ENCODE measurements around the gene MPPED1. TPM values are rescaled to one million over a fixed set of nuclear protein-coding genes. Genes with fewer than 3 reads are reported as not detected.

Gene MPPED1
- total RNA-seq, 1 donor from 2014 or later: not detected

DNA sequence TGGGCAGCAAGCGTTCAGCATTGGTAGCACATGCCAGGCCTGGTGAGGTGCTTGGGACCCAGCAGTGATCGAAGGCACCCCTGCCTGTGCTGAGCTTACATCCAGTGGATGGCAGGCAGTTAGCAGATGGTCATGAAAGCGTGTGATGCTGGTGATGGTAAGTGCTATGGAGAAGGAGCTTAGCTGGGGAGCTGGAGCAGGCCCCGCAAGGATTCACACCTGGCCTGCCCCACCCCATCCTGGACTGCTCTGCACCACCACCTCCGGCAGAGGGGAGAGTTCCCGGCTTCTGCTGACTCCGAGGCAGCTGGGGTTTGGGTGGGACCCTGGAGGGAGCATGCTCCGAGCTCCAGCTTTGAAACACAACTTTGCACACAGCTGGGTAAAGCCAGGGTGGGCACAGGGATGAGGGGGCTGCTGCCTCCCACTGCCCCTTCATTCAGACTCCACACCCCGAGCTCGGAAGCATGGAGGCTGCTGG lies 16.2 kb downstream of the MPPED1 start:
- TF ChIP-seq, protein P1, sequence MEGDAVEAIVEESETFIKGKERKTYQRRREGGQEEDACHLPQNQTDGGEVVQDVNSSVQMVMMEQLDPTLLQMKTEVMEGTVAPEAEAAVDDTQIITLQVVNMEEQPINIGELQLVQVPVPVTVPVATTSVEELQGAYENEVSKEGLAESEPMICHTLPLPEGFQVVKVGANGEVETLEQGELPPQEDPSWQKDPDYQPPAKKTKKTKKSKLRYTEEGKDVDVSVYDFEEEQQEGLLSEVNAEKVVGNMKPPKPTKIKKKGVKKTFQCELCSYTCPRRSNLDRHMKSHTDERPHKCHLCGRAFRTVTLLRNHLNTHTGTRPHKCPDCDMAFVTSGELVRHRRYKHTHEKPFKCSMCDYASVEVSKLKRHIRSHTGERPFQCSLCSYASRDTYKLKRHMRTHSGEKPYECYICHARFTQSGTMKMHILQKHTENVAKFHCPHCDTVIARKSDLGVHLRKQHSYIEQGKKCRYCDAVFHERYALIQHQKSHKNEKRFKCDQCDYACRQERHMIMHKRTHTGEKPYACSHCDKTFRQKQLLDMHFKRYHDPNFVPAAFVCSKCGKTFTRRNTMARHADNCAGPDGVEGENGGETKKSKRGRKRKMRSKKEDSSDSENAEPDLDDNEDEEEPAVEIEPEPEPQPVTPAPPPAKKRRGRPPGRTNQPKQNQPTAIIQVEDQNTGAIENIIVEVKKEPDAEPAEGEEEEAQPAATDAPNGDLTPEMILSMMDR (IDR thresholded peaks at IDR 0.05; ENCODE audit: insufficient read depth, low read depth, low read length): no peak
- TF ChIP-seq EZH2 (IDR thresholded peaks at IDR 0.05; ENCODE audit: insufficient read depth, low read length): no peak
- H3K4me1 ChIP-seq (ENCODE audit: insufficient read depth, low read length): no peaks in the 10 kb centered on the region
- H3K79me2 ChIP-seq (ENCODE audit: insufficient read depth, low read length): no peaks in the 10 kb centered on the region
- no peaks in the 10 kb centered on the region for H3K27me3 ChIP-seq (ENCODE audit: insufficient read depth, low read length)
- H4K20me1 ChIP-seq (ENCODE audit: insufficient read depth, low read length): no peaks in the 10 kb centered on the region
- Mint-ChIP-seq H3K27me3 (ENCODE audit: low read depth, unreplicated experiment) (peaks cover 62% of the 10 kb centered on the region), H3K27ac (ENCODE audit: unreplicated experiment) (no peak overlapping the region), H3K9me3 (ENCODE audit: unreplicated experiment) (no peaks in the 10 kb centered on the region), H3K4me1 (ENCODE audit: low read depth, unreplicated experiment) (no peaks in the 10 kb centered on the region), H3K4me3 (ENCODE audit: unreplicated experiment) (no peak overlapping the region), H3K36me3 (ENCODE audit: low read depth, unreplicated experiment) (peaks cover 2% of the 10 kb centered on the region)
- FAIRE-seq (no peak), DNase-seq (ENCODE audit: low read depth) (no peak)
- H3K27ac ChIP-seq (ENCODE audit: low read depth, low read length): no peak overlapping the region
- no peaks in the 10 kb centered on the region for H3K9me3 ChIP-seq (ENCODE audit: insufficient read depth, low read depth, low read length)
- no peak overlapping the region for H3K4me2 ChIP-seq (ENCODE audit: low read length)
- H3K4me3 ChIP-seq (ENCODE audit: insufficient read depth, low read depth, low read length): no peak overlapping the region
- no peaks in the 10 kb centered on the region for H3K36me3 ChIP-seq (ENCODE audit: insufficient read depth, low read length)
- no peak overlapping the region for H2AFZ ChIP-seq (ENCODE audit: low read depth, low read length)
- H3K9ac ChIP-seq (ENCODE audit: low read length): no peak overlapping the region

DNA sequence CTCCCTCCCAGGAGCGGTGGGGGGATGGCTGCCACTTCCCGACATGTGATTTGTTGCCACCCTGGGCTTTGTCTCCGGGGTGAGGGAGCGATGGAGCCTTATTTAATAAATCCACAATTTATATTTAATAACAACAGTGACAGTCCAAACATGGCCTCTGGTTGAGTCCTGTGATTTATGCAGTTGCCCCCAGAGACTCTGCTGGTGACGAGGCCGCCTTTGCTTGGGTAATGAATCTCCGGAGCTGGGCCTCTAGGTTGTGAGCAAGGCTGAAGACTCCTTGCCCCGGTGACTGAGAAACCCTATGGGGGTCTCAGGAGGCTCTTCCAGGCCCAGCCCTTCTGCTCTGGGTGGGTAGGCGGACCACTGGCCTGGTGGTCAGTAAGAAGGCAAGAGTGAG lies 16.7 kb downstream of the MPPED1 start:
- Histone ChIP-seq H3K4me3 (ENCODE audit: insufficient read depth, low read depth, low read length) (no peak overlapping the region), H3K4me1 (ENCODE audit: insufficient read depth, low read length) (no peaks in the 10 kb centered on the region), H3K79me2 (ENCODE audit: insufficient read depth, low read length) (no peaks in the 10 kb centered on the region), H3K4me2 (ENCODE audit: low read length) (no peak overlapping the region), H2AFZ (ENCODE audit: low read depth, low read length) (no peak overlapping the region), H3K27ac (ENCODE audit: low read depth, low read length) (no peak overlapping the region), H3K9ac (ENCODE audit: low read length) (no peak overlapping the region), H3K9me3 (ENCODE audit: insufficient read depth, low read depth, low read length) (no peaks in the 10 kb centered on the region), H4K20me1 (ENCODE audit: insufficient read depth, low read length) (no peaks in the 10 kb centered on the region), H3K36me3 (ENCODE audit: insufficient read depth, low read length) (no peaks in the 10 kb centered on the region), H3K27me3 (ENCODE audit: insufficient read depth, low read length) (no peaks in the 10 kb centered on the region)
- Mint-ChIP-seq H3K4me1 (ENCODE audit: low read depth, unreplicated experiment) (no peaks in the 10 kb centered on the region), H3K27me3 (ENCODE audit: low read depth, unreplicated experiment) (peaks cover 61% of the 10 kb centered on the region), H3K27ac (ENCODE audit: unreplicated experiment) (no peak overlapping the region), H3K4me3 (ENCODE audit: unreplicated experiment) (no peak overlapping the region), H3K9me3 (ENCODE audit: unreplicated experiment) (no peaks in the 10 kb centered on the region), H3K36me3 (ENCODE audit: low read depth, unreplicated experiment) (peaks cover 2% of the 10 kb centered on the region)
- FAIRE-seq (no peak), DNase-seq (ENCODE audit: low read depth) (no peak)
- TF ChIP-seq EZH2 (IDR thresholded peaks at IDR 0.05; ENCODE audit: insufficient read depth, low read length): no peak
- TF ChIP-seq, protein P1 (IDR thresholded peaks at IDR 0.05; ENCODE audit: insufficient read depth, low read depth, low read length): no peak

DNA sequence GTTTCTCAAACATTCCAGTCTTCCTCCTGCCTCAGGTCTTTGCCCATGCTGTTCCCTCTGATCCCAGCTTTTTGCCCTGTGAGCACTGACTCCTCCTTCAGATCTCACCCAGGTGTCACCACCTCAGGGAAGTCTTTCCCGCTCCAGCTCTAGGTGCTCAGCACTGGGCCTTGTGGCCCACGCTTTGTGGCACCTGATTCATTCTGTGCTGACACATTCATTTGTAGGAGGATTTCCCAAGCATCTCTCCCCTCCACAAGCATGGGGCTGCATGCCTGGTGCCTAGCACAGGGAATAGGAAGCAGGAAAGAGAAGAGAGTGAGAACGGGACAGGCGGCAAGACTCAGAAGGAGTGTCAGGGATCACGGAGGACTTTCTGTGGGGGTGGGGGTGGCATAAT lies 17.6 kb downstream of the MPPED1 start:
- H3K27me3 ChIP-seq (ENCODE audit: insufficient read depth, low read length): no peaks in the 10 kb centered on the region
- Mint-ChIP-seq H3K36me3 (ENCODE audit: low read depth, unreplicated experiment) (peaks cover 2% of the 10 kb centered on the region), H3K4me3 (ENCODE audit: unreplicated experiment) (no peak overlapping the region), H3K4me1 (ENCODE audit: low read depth, unreplicated experiment) (no peaks in the 10 kb centered on the region), H3K27ac (ENCODE audit: unreplicated experiment) (no peak overlapping the region), H3K9me3 (ENCODE audit: unreplicated experiment) (no peaks in the 10 kb centered on the region), H3K27me3 (ENCODE audit: low read depth, unreplicated experiment) (peaks cover 61% of the 10 kb centered on the region)
- TF ChIP-seq EZH2 (IDR thresholded peaks at IDR 0.05; ENCODE audit: insufficient read depth, low read length): no peak
- TF ChIP-seq, protein P1 (IDR thresholded peaks at IDR 0.05; ENCODE audit: insufficient read depth, low read depth, low read length): no peak
- H3K9ac ChIP-seq (ENCODE audit: low read length): no peak overlapping the region
- no peak overlapping the region for H3K27ac ChIP-seq (ENCODE audit: low read depth, low read length)
- no peaks in the 10 kb centered on the region for H3K9me3 ChIP-seq (ENCODE audit: insufficient read depth, low read depth, low read length)
- no peak overlapping the region for H3K4me3 ChIP-seq (ENCODE audit: insufficient read depth, low read depth, low read length)
- no peaks in the 10 kb centered on the region for H3K4me1 ChIP-seq (ENCODE audit: insufficient read depth, low read length)
- no peaks in the 10 kb centered on the region for H4K20me1 ChIP-seq (ENCODE audit: insufficient read depth, low read length)
- H3K4me2 ChIP-seq (ENCODE audit: low read length): no peak overlapping the region
- FAIRE-seq (no peak), DNase-seq (ENCODE audit: low read depth) (no peak)
- H3K36me3 ChIP-seq (ENCODE audit: insufficient read depth, low read length): no peaks in the 10 kb centered on the region
- no peak overlapping the region for H2AFZ ChIP-seq (ENCODE audit: low read depth, low read length)
- no peaks in the 10 kb centered on the region for H3K79me2 ChIP-seq (ENCODE audit: insufficient read depth, low read length)

Data from astrocyte (in vitro differentiated cells and primary cell).